Daoy (cell line): ENCODE data around the gene AAGAB. TPM values are rescaled to one million over a fixed set of nuclear protein-coding genes. Genes with fewer than 3 reads are reported as not detected.

ENCODE experiments used
- total RNA-seq: library from RNA; depleted of rRNA; stranded (reverse); fragments of >200 nt; shearing (Covaris generic); gene quantifications from 2 replicates; pipeline ENCODE4 v1.2.3, GENCODE V29; 2014; rRNA removed

AAGAB gene
- total RNA-seq, 1 experiment from 2014 or later: 99.4 TPM

Other genes with a start within 250 kb of the AAGAB start
- gene SMAD3, start 189.1 kb downstream of the AAGAB start, total RNA-seq: 44.1 and 48.1 TPM in 2 replicates
- gene IQCH, start 125 bp upstream of the AAGAB start, total RNA-seq: 3.2 and 10.7 TPM in 2 replicates